K562 (cell line): Measurements from ENCODE around the gene MITF. TPM values are rescaled to one million over a fixed set of nuclear protein-coding genes. Genes with fewer than 3 reads are reported as not detected.

Experiments
- ATAC-seq: fragments of 200-7000 bp; cut with Tn5 transposase; 3 replicates; pipeline ENCODE4 v1.9.1; 2020; ENCODE audit warnings: moderate library complexity
- BruUV-seq: library from RNA; stranded (reverse); fragments of 400-500 nt; replicated peaks from 2 replicates; lab custom pipeline; 2021; lab: Mats Ljungman, UMichigan
- CTCF ChIA-PET: fragments of 300-600 bp; formaldehyde crosslinking; extraction: SDS; loops from one replicate; lab custom pipeline; 2021; ENCODE audit warnings: low intra/inter-chr PET ratio; lab: Yijun Ruan, JAX
- POLR2A ChIA-PET: fragments of 300-600, 350-650 bp; sonication (Branson Sonifier 250); formaldehyde crosslinking; extraction: SDS; loops from one replicate; lab custom pipeline; 2021; ENCODE audit warnings: antibody characterized with exemption, inconsistent platforms; lab: Yijun Ruan, JAX
- DNase-seq, 4 experiments: peaks; one replicate each; pipeline versions ENCODE4 v3.0.0 to v3.0.0-alpha.2; 2011 to 2018; ENCODE audit warnings: low spot score in 3 of 4, mixed read lengths in 3 of 4; ENCODE audit errors: extremely low read depth in 1 of 4
- FAIRE-seq: peaks from 2 replicates; lab custom pipeline; 2011; peaks lifted over from hg19 to GRCh38; lab: Jason Lieb, UNC
- H2AFZ ChIP-seq: 2 replicates; pipeline ENCODE4 v1.6.0; 2011; ENCODE audit warnings: low read depth, low read length, control low read depth, inconsistent platforms
- H3K27ac ChIP-seq: fragments of 200-600 bp; 3 replicates; pipeline ENCODE4 v1.8.0; 2011; ENCODE audit warnings: low read depth, mild to moderate bottlenecking, control low read depth, inconsistent platforms, low read length, moderate library complexity, mixed read lengths; ENCODE audit errors: extremely low read depth
- H3K27me3 ChIP-seq, 2 experiments: fragments of 300-600 bp in 1 of 2; 2 replicates in 1 of 2; 3 replicates in 1 of 2; pipeline versions ENCODE4 v1.6.0 to v1.8.0; 2011; ENCODE audit warnings: inconsistent platforms in 2 of 2, low read length in 2 of 2, mild to moderate bottlenecking in 1 of 2, mixed read lengths in 1 of 2, moderate library complexity in 1 of 2; ENCODE audit not compliant: control insufficient read depth in 2 of 2, insufficient read depth in 2 of 2
- H3K36me3 ChIP-seq: fragments of 300-600 bp; 3 replicates; pipeline ENCODE4 v1.8.0; 2011; ENCODE audit warnings: mild to moderate bottlenecking, low read length, inconsistent platforms; ENCODE audit not compliant: control insufficient read depth, insufficient read depth
- H3K4me1 ChIP-seq, 2 experiments: fragments of 200-600 bp in 1 of 2; replicated peaks in 1 of 2; 2 replicates in 1 of 2; 3 replicates in 1 of 2; pipeline versions ENCODE4 v1.5.1 to v1.8.0; 2011; ENCODE audit warnings: inconsistent platforms in 2 of 2, low read length in 2 of 2, mild to moderate bottlenecking in 1 of 2, mixed read lengths in 1 of 2, moderate library complexity in 1 of 2; ENCODE audit not compliant: control insufficient read depth in 2 of 2, insufficient read depth in 2 of 2
- H3K4me2 ChIP-seq: 2 replicates; pipeline ENCODE4 v1.6.1; 2011; ENCODE audit warnings: low read length, control low read depth, inconsistent platforms, mixed read lengths; ENCODE audit not compliant: insufficient read depth
- H3K4me3 ChIP-seq: fragments of 200-600 bp; sonication (generic), shearing (Covaris generic); 2 replicates; pipeline ENCODE4 v1.5.1; 2016; ENCODE audit warnings: control low read depth, inconsistent platforms
- H3K79me2 ChIP-seq: fragments of 200-600 bp; 3 replicates; pipeline ENCODE4 v1.8.0; 2011; ENCODE audit warnings: low read length, inconsistent platforms; ENCODE audit not compliant: control insufficient read depth, insufficient read depth
- H3K9ac ChIP-seq, 2 experiments: 2 replicates each; pipeline versions ENCODE4 v1.6.0 to v1.6.1; 2011; ENCODE audit warnings: low read depth in 2 of 2, low read length in 2 of 2, control low read depth in 1 of 2, inconsistent platforms in 1 of 2, mild to moderate bottlenecking in 1 of 2, mixed read lengths in 1 of 2; ENCODE audit not compliant: insufficient read depth in 1 of 2
- H3K9me1 ChIP-seq: one replicate; pipeline ENCODE4 v1.6.0; 2011; ENCODE audit warnings: inconsistent platforms, mild to moderate bottlenecking, low read length, moderate library complexity; ENCODE audit not compliant: control insufficient read depth, insufficient read depth
- H3K9me3 ChIP-seq: replicated peaks from 2 replicates; pipeline ENCODE4 v1.5.1; 2011; ENCODE audit warnings: low read depth, low read length, inconsistent platforms; ENCODE audit not compliant: control insufficient read depth, insufficient read depth
- H4K20me1 ChIP-seq: replicated peaks from 2 replicates; pipeline ENCODE4 v1.6.1; 2011; ENCODE audit warnings: low read length, inconsistent platforms, mixed read lengths; ENCODE audit not compliant: control insufficient read depth, insufficient read depth
- ATF7 ChIP-seq: fragments of 450-650 bp; IDR thresholded peaks from 2 replicates; pipeline ENCODE4 v1.7.1; 2014; ENCODE audit warnings: mild to moderate bottlenecking, moderate library complexity
- CEBPB ChIP-seq: fragments of 450-650 bp; IDR thresholded peaks from 2 replicates; pipeline ENCODE4 v1.6.1; 2016; ENCODE audit warnings: missing genetic modification characterization, missing compliant biosample characterization
- DIDO1 ChIP-seq: fragments of 450-650 bp; IDR thresholded peaks from 2 replicates; pipeline ENCODE4 v1.6.1; 2016; ENCODE audit warnings: low read depth, missing biosample characterization, missing genetic modification characterization
- FOXJ2 ChIP-seq: fragments of 200-800 bp; sonication (Bioruptor generic); IDR thresholded peaks from 2 replicates; pipeline ENCODE4 v1.6.1; 2016; ENCODE audit warnings: missing genetic modification characterization, missing compliant biosample characterization
- GTF2A2 ChIP-seq: IDR thresholded peaks from 2 replicates; pipeline ENCODE4 v1.6.1; 2016; ENCODE audit warnings: mild to moderate bottlenecking, missing genetic modification characterization, missing compliant biosample characterization
- HDAC6 ChIP-seq: IDR thresholded peaks from 2 replicates; pipeline ENCODE4 v1.6.1; 2012; ENCODE audit warnings: low read depth, mild to moderate bottlenecking, control low read depth, inconsistent platforms, low read length, moderate library complexity
- LCOR ChIP-seq: sonication (generic); formaldehyde crosslinking; IDR thresholded peaks from 2 replicates; pipeline ENCODE4 v1.8.0; 2022; ENCODE audit warnings: mild to moderate bottlenecking, missing genetic modification reagents
- MED1 ChIP-seq: sonication (generic); formaldehyde crosslinking; IDR thresholded peaks from 2 replicates; pipeline ENCODE4 v1.8.1; 2023; ENCODE audit warnings: missing genetic modification reagents, borderline replicate concordance
- SAFB2 ChIP-seq: fragments of 200-400 bp; formaldehyde crosslinking; IDR thresholded peaks from 2 replicates; pipeline ENCODE4 v1.6.1; 2018; ENCODE audit warnings: borderline replicate concordance, low read length, low read depth, moderate library complexity; ENCODE audit not compliant: severe bottlenecking
- SFPQ ChIP-seq: fragments of 200-400 bp; formaldehyde crosslinking; IDR thresholded peaks from 2 replicates; pipeline ENCODE4 v1.6.1; 2017; ENCODE audit warnings: mild to moderate bottlenecking, low read depth, low read length, moderate library complexity
- ZBTB43 ChIP-seq: sonication (generic); formaldehyde crosslinking; IDR thresholded peaks from 2 replicates; pipeline ENCODE4 v1.8.0; 2023; ENCODE audit warnings: mild to moderate bottlenecking, missing genetic modification reagents
- ZC3H8 ChIP-seq: fragments of 450-650 bp; IDR thresholded peaks from 2 replicates; pipeline ENCODE4 v1.6.1; 2017
- ZNF134 ChIP-seq: fragments of 250-450 bp; sonication (Bioruptor Pico); conservative IDR thresholded peaks from 2 replicates; pipeline ENCODE4 v1.4.0; 2020
- ZNF274 ChIP-seq: IDR thresholded peaks from 2 replicates; pipeline ENCODE4 v1.6.1; 2011; ENCODE audit warnings: low read depth, mild to moderate bottlenecking, low read length, moderate library complexity, borderline replicate concordance
- WGBS: fragments of 100-300 bp; shearing (Covaris generic); methylation state at CpG from one replicate; pipeline ENCODE4 v1.1.6; 2016; ENCODE audit warnings: low coverage, mixed read lengths; ENCODE audit not compliant: insufficient coverage; ENCODE audit errors: missing lambda C conversion rate; 5-methylcytosine and 5-hydroxymethylcytosine counted together
- in situ Hi-C: fragments of 300-500 bp; cut with MboI; formaldehyde crosslinking; loops from 4 replicates; pipeline ENCODE4 v1.15.0; 2018; ENCODE audit warnings: inconsistent platforms, mixed read lengths
- intact Hi-C: fragments of 100-400 bp; cut with micrococcal nuclease; formaldehyde crosslinking; loops from 2 replicates; pipeline ENCODE4 v1.14.2; 2022
- polyA plus RNA-seq, 8 experiments: library from polyadenylated mRNA; depleted of rRNA in 4 of 8; stranded (reverse) in 5 of 8; unstranded in 3 of 8; fragments of >200 nt; fragmentation: Nextera tagmentation in 2 of 8; fragmentation: Illumina TruSeq in 1 of 8; extraction: Ambion mirVana in 2 of 8; extraction: Trizol in 1 of 8; gene quantifications; 2 replicates each; pipeline versions ENCODE4 v1.2.1 to v1.2.3, GENCODE V29; 2011 to 2014; ENCODE audit warnings: inconsistent platforms in 1 of 8, missing spikeins in 1 of 8
- total RNA-seq, 7 experiments: library from RNA; depleted of rRNA in 6 of 7; stranded (reverse); fragments of >200 nt in 6 of 7; fragmentation: Illumina TruSeq in 2 of 7; extraction: Trizol in 2 of 7; gene quantifications; 2 replicates each; pipeline versions ENCODE4 v1.2.1 to v1.2.3, GENCODE V29; 2011 to 2021; ENCODE audit warnings: low replicate concordance in 1 of 7

MITF gene
- total and polyA plus RNA-seq, 9 of the 15 experiments (the other 6 are each of a cell fraction or from before 2014, with no cell fraction given): 5.6 to 14.9 (median 11.1) TPM

GRCh38 chr3:69890084-69890483 lies 150.8 kb downstream of the MITF start:
- WGBS: 88% methylated on average over 4 of the region's 4 CpGs
- FAIRE-seq (no peak), ATAC-seq (no peak), DNase-seq (no peak)
- POLR2A ChIA-PET: no interaction called here
- in situ Hi-C loops (no loop called here), intact Hi-C loops (no loop called here)
- Histone ChIP-seq H3K79me2 (no peaks in the 10 kb centered on the region; the same call in 2 of the 3 replicates), H3K4me2 (no peak overlapping the region), H3K4me1 (no peaks in the 10 kb centered on the region), H4K20me1 (no peaks in the 10 kb centered on the region), H3K9me3 (no peaks in the 10 kb centered on the region), H3K4me3 (no peak overlapping the region), H3K36me3 (no peaks in the 10 kb centered on the region), H2AFZ (no peak overlapping the region), H3K27me3 (no peaks in the 10 kb centered on the region), H3K9ac (no peak overlapping the region), H3K27ac (no peak overlapping the region), H3K9me1 (no peaks in the 10 kb centered on the region)
- no TSS peak for BruUV-seq
- CTCF ChIA-PET: no interaction called here
- no peak for TF ChIP-seq ZC3H8
- no peak for TF ChIP-seq FOXJ2 (tag)
- TF ChIP-seq SFPQ: no peak
- TF ChIP-seq HDAC6: no peak
- no peak for TF ChIP-seq ZNF274
- TF ChIP-seq CEBPB (tag): no peak
- TF ChIP-seq GTF2A2: no peak
- TF ChIP-seq ZNF134 (CRISPR knock-in tag): no peak
- no peak for TF ChIP-seq LCOR (CRISPR knock-in tag)
- TF ChIP-seq ZBTB43: no peak
- no peak for TF ChIP-seq SAFB2
- TF ChIP-seq ATF7: no peak
- no peak for TF ChIP-seq MED1 (CRISPR knock-in tag)
- no peak for TF ChIP-seq DIDO1 (tag)
